Measurements from ENCODE around the gene SCARF2.

The SCARF2 gene

DNA sequence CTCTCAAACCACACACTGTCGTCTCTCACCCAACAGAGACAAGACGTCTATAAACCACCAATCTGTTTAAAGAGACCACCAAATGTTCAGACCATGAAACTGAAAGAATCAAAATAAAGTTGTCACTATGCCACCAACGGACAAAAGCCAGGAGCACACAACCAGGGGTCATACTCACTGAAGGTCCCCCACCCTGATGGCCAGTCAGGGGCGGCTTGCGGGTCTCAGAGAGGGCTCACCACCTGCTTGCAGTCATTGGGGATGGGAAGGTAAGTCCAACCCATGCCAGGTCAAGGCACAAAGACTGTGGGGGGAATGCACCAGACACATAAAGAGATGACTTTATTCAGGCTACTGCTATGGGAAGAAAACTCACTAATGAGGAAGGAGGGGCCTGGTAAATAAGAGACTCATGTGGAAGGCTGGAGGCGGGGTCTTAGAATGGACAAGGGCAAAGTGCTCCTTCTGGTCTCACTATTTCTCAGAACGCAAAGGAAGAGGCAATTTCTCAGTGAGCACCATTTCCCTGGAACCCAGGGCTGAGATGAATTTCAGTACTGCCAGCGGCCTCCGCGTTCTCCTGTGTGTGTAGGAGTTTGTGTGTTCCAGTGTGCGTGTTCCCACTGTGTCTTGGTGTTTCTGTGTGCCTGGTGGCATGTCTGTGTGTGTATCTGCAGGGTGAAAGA lies 17.3 kb downstream of the SCARF2 start:
- CTCF ChIA-PET: interaction anchor here (0.6 to 4.5 kb wide), 5 partner anchors 13 to 91 kb away, joined by 3 to 133 read pairs (median 6); no protein-coding TSS in a partner anchor
- Histone ChIP-seq H3K36me3 (ENCODE audit: control insufficient read depth in 2 of 2, insufficient read depth in 1 of 2, low read length in 2 of 2) (peaks cover 0 to 12% of the 10 kb centered on the region in 2 experiments; a peak in 1 of 3 replicates), H3K4me1 (ENCODE audit: control insufficient read depth, insufficient read depth, low read length) (no peaks in the 10 kb centered on the region), H3K9me3 (ENCODE audit: control insufficient read depth, insufficient read depth, low read depth, low read length) (no peaks in the 10 kb centered on the region), H3K27ac (ENCODE audit: extremely low read depth, low read depth, low read length) (no peak overlapping the region), H3K4me3 (ENCODE audit: low read depth, low read length) (no peak overlapping the region)
- TF ChIP-seq HOXD13 (CRISPR knock-in tag; IDR thresholded peaks at IDR 0.05; ENCODE audit: borderline replicate concordance) (no peak), GLI2 (tag by site-specific recombination; IDR thresholded peaks at IDR 0.05; ENCODE audit: borderline replicate concordance, low read depth) (no peak), ZNF341 (tag by site-specific recombination; IDR thresholded peaks at IDR 0.05; ENCODE audit: low read depth) (no peak), ZNF280D (tag by site-specific recombination; IDR thresholded peaks at IDR 0.05) (no peak), ZNF221 (tag by site-specific recombination; IDR thresholded peaks at IDR 0.05; ENCODE audit: borderline replicate concordance) (no peak), MYNN (tag by site-specific recombination; IDR thresholded peaks at IDR 0.05; ENCODE audit: borderline replicate concordance) (no peak), REPIN1 (tag by site-specific recombination; IDR thresholded peaks at IDR 0.05; ENCODE audit: low read depth) (no peak), GLIS2 (tag by site-specific recombination; IDR thresholded peaks at IDR 0.05) (no peak), KLF8 (tag by site-specific recombination; IDR thresholded peaks at IDR 0.05) (no peak), ZNF37A (tag by site-specific recombination; IDR thresholded peaks at IDR 0.05) (no peak)
- POLR2A ChIA-PET: no interaction called here

- ChIA-PET POLR2A (no interaction called here), CTCF (interaction anchor here (0.6 to 4.5 kb wide), 8 partner anchors 12 to 152 kb away, joined by 3 to 133 read pairs (median 5); no protein-coding TSS in a partner anchor)
- TF ChIP-seq ZNF155 (tag by site-specific recombination; IDR thresholded peaks at IDR 0.05) (no peak), ZNF426 (tag by site-specific recombination; IDR thresholded peaks at IDR 0.05) (no peak), ZBTB1 (tag by site-specific recombination; IDR thresholded peaks at IDR 0.05) (no peak), ZNF280D (tag by site-specific recombination; IDR thresholded peaks at IDR 0.05) (no peak), ZNF670 (tag by site-specific recombination; IDR thresholded peaks at IDR 0.05; ENCODE audit: low read depth) (no peak), BCL11A (tag by site-specific recombination; IDR thresholded peaks at IDR 0.05; ENCODE audit: low read depth) (no peak), ZXDB (tag by site-specific recombination; IDR thresholded peaks at IDR 0.05) (no peak)
- H3K36me3 ChIP-seq (ENCODE audit: control insufficient read depth in 2 of 2, insufficient read depth in 1 of 2, low read length in 2 of 2): peaks cover 0 to 5% of the 10 kb centered on the region in 2 experiments; a peak in 1 of 3 replicates
- no peaks in the 10 kb centered on the region for H3K4me1 ChIP-seq (ENCODE audit: control insufficient read depth, insufficient read depth, low read length)
- no peak overlapping the region for H3K27ac ChIP-seq (ENCODE audit: extremely low read depth, low read depth, low read length)
- H3K9me3 ChIP-seq (ENCODE audit: control insufficient read depth, insufficient read depth, low read depth, low read length): no peaks in the 10 kb centered on the region
- no peak overlapping the region for H3K4me3 ChIP-seq (ENCODE audit: low read depth, low read length)
Observed at GRCh38 chr22:20419664-20419951, 18.0 kb downstream of the SCARF2 start.

Data from HEK293 (cell line).